Measurements from ENCODE around the gene DMWD. TPM values are rescaled to one million over a fixed set of nuclear protein-coding genes. Genes with fewer than 3 reads are reported as not detected.
A peak's percentile ranks its signal among the peaks of the same experiment; 100 is the strongest.

Gene DMWD
- total and polyA plus RNA-seq, 2 of the 13 experiments (the other 11 are each of a cell fraction or from before 2014, with no cell fraction given), result 10.3 to 14.9 TPM

GRCh38 chr19:45768984-45769782 is 23.5 kb downstream of the DMWD start, which contains the start of gene SIX5 (continued):
- TF ChIP-seq ZNF691 (CRISPR knock-in tag; IDR thresholded peaks at IDR 0.05; ENCODE audit: borderline replicate concordance, low read depth), result peak; percentile 17; the same call in 1 of the 2 replicates
- TF ChIP-seq TMF1 (CRISPR knock-in tag; IDR thresholded peaks at IDR 0.05; ENCODE audit: low read depth), result no peak
- TF ChIP-seq MBD4 (IDR thresholded peaks at IDR 0.05; ENCODE audit: borderline replicate concordance, low read length), result no peak
- no peak for TF ChIP-seq DNMT1 (CRISPR knock-in tag; IDR thresholded peaks at IDR 0.05)
- TF ChIP-seq GABPA (IDR thresholded peaks at IDR 0.05; ENCODE audit: low read depth, low read length), result no peak
- peak; percentile 73 for TF ChIP-seq GABPA (CRISPR knock-in tag; IDR thresholded peaks at IDR 0.05; ENCODE audit: low read depth)
- peak; percentile 92 for TF ChIP-seq KDM2A (CRISPR knock-in tag; IDR thresholded peaks at IDR 0.05; ENCODE audit: borderline replicate concordance, low read depth)
- peak; percentile 39; the same call in 1 of the 2 replicates for TF ChIP-seq HMG20B (CRISPR knock-in tag; conservative IDR thresholded peaks at IDR 0.05)
- peak; percentile 30 for TF ChIP-seq BRF2 (CRISPR knock-in tag; IDR thresholded peaks at IDR 0.05)
- peak; percentile 78 for TF ChIP-seq ZBTB14 (CRISPR knock-in tag; IDR thresholded peaks at IDR 0.05)
- TF ChIP-seq HNRNPH1 (optimal IDR thresholded peaks at IDR 0.05; ENCODE audit: low read depth, low read length), result no peak
- TF ChIP-seq NR2F1 (CRISPR knock-in tag; IDR thresholded peaks at IDR 0.05), result no peak
- TF ChIP-seq IRF9 (CRISPR knock-in tag; IDR thresholded peaks at IDR 0.05; ENCODE audit: borderline replicate concordance), result no peak
- TF ChIP-seq ZBTB46 (CRISPR knock-in tag; IDR thresholded peaks at IDR 0.05; ENCODE audit: borderline replicate concordance), result no peak
- TF ChIP-seq ETV6 (CRISPR knock-in tag; conservative IDR thresholded peaks at IDR 0.05), result no peak
- peak; percentile 62; the same call in 1 of the 2 replicates for TF ChIP-seq TOE1 (CRISPR knock-in tag; IDR thresholded peaks at IDR 0.05)
- no peak for TF ChIP-seq SRF (IDR thresholded peaks at IDR 0.05; ENCODE audit: low read depth, low read length)
- TF ChIP-seq ATF1 (CRISPR knock-in tag; IDR thresholded peaks at IDR 0.05), result no peak
- no peak; the same call in 1 of the 2 replicates for TF ChIP-seq BORCS8-MEF2B (CRISPR knock-in tag; IDR thresholded peaks at IDR 0.05)
- TF ChIP-seq FOXA3 (CRISPR knock-in tag; IDR thresholded peaks at IDR 0.05), result peak; percentile 51; the same call in 1 of the 2 replicates
- TF ChIP-seq ZNF83 (CRISPR knock-in tag; IDR thresholded peaks at IDR 0.05; ENCODE audit: borderline replicate concordance), result no peak
- TF ChIP-seq GFI1 (CRISPR knock-in tag; IDR thresholded peaks at IDR 0.05; ENCODE audit: borderline replicate concordance), result peak; percentile 60; the same call in 1 of the 2 replicates
- TF ChIP-seq ZNF101 (CRISPR knock-in tag; IDR thresholded peaks at IDR 0.05; ENCODE audit: borderline replicate concordance, low read depth), result no peak
- no peak for TF ChIP-seq FLYWCH1 (CRISPR knock-in tag; IDR thresholded peaks at IDR 0.05)
- TF ChIP-seq NFE2 (CRISPR knock-in tag; IDR thresholded peaks at IDR 0.05), result no peak
